Measurements from ENCODE around the gene METTL25B. TPM values are rescaled to one million over a fixed set of nuclear protein-coding genes. Genes with fewer than 3 reads are reported as not detected.
A peak's percentile ranks its signal among the peaks of the same experiment; 100 is the strongest.

The METTL25B gene
- total and polyA plus RNA-seq, 10 of the 15 experiments (the other 5 are each of a cell fraction or from before 2014, with no cell fraction given) = 5.9 to 25.2 (median 13.5) TPM

GRCh38 chr1:156742017-156742416 lies 13.7 kb downstream of the METTL25B start:
- H3K4me2 ChIP-seq (ENCODE audit: control insufficient read depth, insufficient read depth) = peak overlapping the region; percentile 68
- peak overlapping the region; percentile 76; the same call in 1 of the 2 replicates for H3K27ac ChIP-seq (ENCODE audit: control insufficient read depth, insufficient read depth)
- ATAC-seq (no peak), FAIRE-seq (no peak), DNase-seq (ENCODE audit: low read depth, low spot score) (no peak)
- H3K36me3 ChIP-seq (ENCODE audit: control insufficient read depth in 2 of 2, insufficient read depth in 2 of 2, low read length in 1 of 2) = peaks cover 23 to 35% of the 10 kb centered on the region in 2 experiments
- peaks cover 8% of the 10 kb centered on the region for H3K4me1 ChIP-seq (ENCODE audit: control insufficient read depth, insufficient read depth, low read length)
- ChIA-PET RAD21 (ENCODE audit: unreplicated experiment) (interaction anchor here (2.6 to 2.7 kb wide), 2 partner anchors 10 to 25 kb away, joined by 21 to 49 read pairs; partner anchors contain the start of genes HDGF and PRCC), POLR2A (interaction anchor here (1.0 to 5.4 kb wide), 5 partner anchors 9 to 99 kb away, joined by 3 to 75 read pairs (median 28); partner anchors contain the start of genes HDGF, ISG20L2, METTL25B and PRCC), CTCF (interaction anchor here (1.2 to 3.7 kb wide), 3 partner anchors 15 to 96 kb away, joined by 4 to 56 read pairs (median 7); partner anchors contain the start of genes ISG20L2 and METTL25B), SMC1A (ENCODE audit: uncharacterized antibody, unreplicated experiment) (interaction anchor here (1.0 to 5.0 kb wide), 5 partner anchors 10 to 118 kb away, joined by 4 to 57 read pairs (median 6); partner anchors contain the start of genes ISG20L2, METTL25B and PRCC)
- intact Hi-C loops (cut with micrococcal nuclease; ENCODE audit: unreplicated experiment) (loop anchor here (10.0 kb wide), 1 partner anchor 237 kb away; the partner anchor contains the start of gene MEF2D), in situ Hi-C loops (cut with MboI) (no loop called here)
- no peak for TF ChIP-seq CHD4 (IDR thresholded peaks at IDR 0.05)
- TF ChIP-seq TBL1XR1 (IDR thresholded peaks at IDR 0.05; ENCODE audit: low read depth, low read length) = no peak
- TF ChIP-seq JUND (IDR thresholded peaks at IDR 0.05; ENCODE audit: low read depth, low read length) = no peak
- TF ChIP-seq RELA (IDR thresholded peaks at IDR 0.05; ENCODE audit: borderline replicate concordance, partially characterized antibody) = no peak
- no peak for TF ChIP-seq SMARCA5 (IDR thresholded peaks at IDR 0.05)
- TF ChIP-seq KAT2A (conservative IDR thresholded peaks at IDR 0.05; ENCODE audit: control insufficient read depth, low read depth, low read length) = no peak
- TF ChIP-seq CBX5 (IDR thresholded peaks at IDR 0.05; ENCODE audit: low read depth) = no peak
- WGBS (ENCODE audit: insufficient coverage, insufficient replicate concordance, low lambda C conversion rate, missing lambda C conversion rate) = 24% methylated on average over 3 of the region's 3 CpGs
- H4K20me1 ChIP-seq (ENCODE audit: control insufficient read depth, insufficient read depth) = no peaks in the 10 kb centered on the region
- H3K9ac ChIP-seq (ENCODE audit: control insufficient read depth, insufficient read depth, low read length) = no peak overlapping the region
- no peaks in the 10 kb centered on the region for H3K27me3 ChIP-seq (replicated peaks in 1 of 2; ENCODE audit: control insufficient read depth in 2 of 2, insufficient read depth in 2 of 2, low read length in 1 of 2)
- 0 out of 2 replicates have a peak overlapping the region, but pooled peaks have one; percentile 63 for H3K4me3 ChIP-seq
- H3K79me2 ChIP-seq (ENCODE audit: control insufficient read depth, insufficient read depth, low read length) = peaks cover 40% of the 10 kb centered on the region
- no TSS peak for BruUV-seq (replicated peaks)
- no peak overlapping the region for H2AFZ ChIP-seq (ENCODE audit: control insufficient read depth, low read depth, low read length)
- no peaks in the 10 kb centered on the region for H3K9me3 ChIP-seq (replicated peaks; ENCODE audit: control insufficient read depth, insufficient read depth, low read length)

All from GM12878 (cell line).